OCI-LY1 (cell line): Measurements from ENCODE around the gene GNB4.
A peak's percentile ranks its signal among the peaks of the same experiment; 100 is the strongest.

ENCODE experiments used
- H2AFZ ChIP-seq: fragments of 200-600 bp; sonication (generic), shearing (Covaris generic); 2 replicates; pipeline ENCODE4 v1.6.0; 2014; ENCODE audit warnings: antibody characterized with exemption, mild to moderate bottlenecking, low read length
- H3F3A ChIP-seq: fragments of 200-600 bp; sonication (generic), shearing (Covaris generic); 2 replicates; pipeline ENCODE4 v1.6.0; 2014; ENCODE audit warnings: mild to moderate bottlenecking, antibody characterized with exemption, low read length, moderate library complexity; ENCODE audit not compliant: insufficient read depth
- H3K27ac ChIP-seq: fragments of 200-600 bp; sonication (generic); 2 replicates; pipeline ENCODE4 v1.5.1; 2014; ENCODE audit warnings: low read length, mixed run types, mild to moderate bottlenecking, low read depth; ENCODE audit not compliant: poor library complexity, severe bottlenecking
- H3K27me3 ChIP-seq: fragments of 200-600 bp; sonication (generic); 2 replicates; pipeline ENCODE4 v1.6.0; 2014; ENCODE audit warnings: antibody characterized with exemption, mild to moderate bottlenecking, low read length, moderate library complexity; ENCODE audit not compliant: insufficient read depth
- H3K36me3 ChIP-seq: fragments of 200-600 bp; sonication (generic); 2 replicates; pipeline ENCODE4 v1.6.1; 2014; ENCODE audit warnings: mild to moderate bottlenecking, antibody characterized with exemption, low read length, moderate library complexity, mixed read lengths; ENCODE audit not compliant: insufficient read depth
- H3K4me1 ChIP-seq: fragments of 200-600 bp; sonication (generic); 2 replicates; pipeline ENCODE4 v1.5.1; 2014; ENCODE audit warnings: mild to moderate bottlenecking, low read length, moderate library complexity; ENCODE audit not compliant: insufficient read depth, severe bottlenecking
- H3K4me2 ChIP-seq: fragments of 200-600 bp; sonication (generic), shearing (Covaris generic); 2 replicates; pipeline ENCODE4 v1.6.1; 2014; ENCODE audit warnings: low read length
- H3K4me3 ChIP-seq: fragments of 200-600 bp; sonication (generic); 2 replicates; pipeline ENCODE4 v1.5.1; 2014; ENCODE audit warnings: low read length, low read depth, mild to moderate bottlenecking, mixed read lengths; ENCODE audit not compliant: poor library complexity, severe bottlenecking
- H3K79me2 ChIP-seq: fragments of 200-600 bp; shearing (Covaris generic); 2 replicates; pipeline ENCODE4 v1.6.1; 2016; ENCODE audit warnings: mixed run types, low read length, mixed read lengths; ENCODE audit not compliant: insufficient read depth
- H3K9ac ChIP-seq: fragments of 200-600 bp; sonication (generic), shearing (Covaris generic); 2 replicates; pipeline ENCODE4 v1.6.1; 2014; ENCODE audit warnings: mild to moderate bottlenecking, low read length, mixed read lengths
- H3K9me2 ChIP-seq: fragments of 200-600 bp; sonication (generic), shearing (Covaris generic); 2 replicates; pipeline ENCODE4 v1.6.1; 2014; ENCODE audit warnings: low read depth, mild to moderate bottlenecking, low read length, mixed read lengths
- H3K9me3 ChIP-seq: fragments of 200-600 bp; shearing (Covaris generic); 2 replicates; pipeline ENCODE4 v1.6.1; 2014; ENCODE audit warnings: low read length, mixed read lengths
- H4K20me1 ChIP-seq: fragments of 200-600 bp; sonication (generic), shearing (Covaris generic); 2 replicates; pipeline ENCODE4 v1.6.0; 2016; ENCODE audit warnings: mild to moderate bottlenecking, low read length; ENCODE audit not compliant: insufficient read depth
- EZH2 ChIP-seq: fragments of 200-600 bp; sonication (generic), shearing (Covaris generic); IDR thresholded peaks from 2 replicates; pipeline ENCODE4 v1.8.0; 2017; ENCODE audit warnings: borderline replicate concordance, mixed run types, mild to moderate bottlenecking, antibody characterized with exemption, low read length, moderate library complexity, mixed read lengths
- TF ChIP-seq, protein P1 (sequence below): fragments of 200-600 bp; sonication (generic), shearing (Covaris generic); IDR thresholded peaks from 2 replicates; pipeline ENCODE4 v1.5.1; 2017; ENCODE audit warnings: mild to moderate bottlenecking, antibody characterized with exemption, low read length, moderate library complexity, mixed read lengths

Gene GNB4

DNA sequence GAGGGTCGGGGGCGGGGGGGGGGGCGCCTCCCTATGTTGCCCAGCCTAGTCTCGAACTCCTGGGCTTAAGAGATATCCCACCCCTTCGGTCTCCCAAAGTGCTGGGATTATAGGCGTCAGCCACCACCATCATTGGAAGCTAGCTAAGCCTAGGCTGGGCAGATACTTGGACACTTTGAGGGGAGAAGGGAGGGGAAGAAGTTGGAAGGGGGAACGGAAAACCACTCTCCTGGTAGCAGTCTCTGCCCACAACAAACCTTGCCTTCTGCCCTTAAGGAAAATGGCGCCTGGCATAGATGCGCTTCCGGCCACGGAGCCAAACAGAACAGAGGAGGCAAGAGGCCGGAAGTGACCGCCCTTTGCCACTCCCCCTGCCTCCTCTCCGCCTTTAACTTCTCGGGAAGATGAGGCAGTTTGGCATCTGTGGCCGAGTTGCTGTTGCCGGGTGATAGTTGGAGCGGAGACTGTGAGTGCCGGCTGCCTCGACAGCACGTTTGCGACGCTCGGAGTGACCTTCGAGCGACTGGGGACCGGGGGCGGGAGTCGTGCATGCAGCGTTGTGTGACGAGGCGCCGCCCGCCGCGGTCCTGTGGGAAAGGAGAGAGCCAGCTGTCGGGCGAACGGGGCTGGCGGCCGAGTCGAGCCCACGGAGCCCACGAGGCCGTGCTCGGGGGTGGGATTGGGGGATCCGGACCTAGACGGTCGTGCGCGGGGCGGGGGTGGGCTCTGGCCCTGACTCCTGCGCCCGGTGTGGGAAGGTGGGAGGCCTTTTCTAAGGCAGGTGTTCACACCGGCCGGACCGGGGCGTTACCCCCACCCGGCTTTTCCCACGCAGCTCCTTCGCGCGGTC lies 103.7 kb downstream of the GNB4 start, which contains the start of gene MFN1:
TSS of gene MFN1 (plus strand) at position 365 of the 850 bp plus-strand sequence. CDS start 1,143 bp downstream, outside the sequence.
- H3K9me3 ChIP-seq, result no peaks in the 10 kb centered on the region
- TF ChIP-seq, protein P1, sequence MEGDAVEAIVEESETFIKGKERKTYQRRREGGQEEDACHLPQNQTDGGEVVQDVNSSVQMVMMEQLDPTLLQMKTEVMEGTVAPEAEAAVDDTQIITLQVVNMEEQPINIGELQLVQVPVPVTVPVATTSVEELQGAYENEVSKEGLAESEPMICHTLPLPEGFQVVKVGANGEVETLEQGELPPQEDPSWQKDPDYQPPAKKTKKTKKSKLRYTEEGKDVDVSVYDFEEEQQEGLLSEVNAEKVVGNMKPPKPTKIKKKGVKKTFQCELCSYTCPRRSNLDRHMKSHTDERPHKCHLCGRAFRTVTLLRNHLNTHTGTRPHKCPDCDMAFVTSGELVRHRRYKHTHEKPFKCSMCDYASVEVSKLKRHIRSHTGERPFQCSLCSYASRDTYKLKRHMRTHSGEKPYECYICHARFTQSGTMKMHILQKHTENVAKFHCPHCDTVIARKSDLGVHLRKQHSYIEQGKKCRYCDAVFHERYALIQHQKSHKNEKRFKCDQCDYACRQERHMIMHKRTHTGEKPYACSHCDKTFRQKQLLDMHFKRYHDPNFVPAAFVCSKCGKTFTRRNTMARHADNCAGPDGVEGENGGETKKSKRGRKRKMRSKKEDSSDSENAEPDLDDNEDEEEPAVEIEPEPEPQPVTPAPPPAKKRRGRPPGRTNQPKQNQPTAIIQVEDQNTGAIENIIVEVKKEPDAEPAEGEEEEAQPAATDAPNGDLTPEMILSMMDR, result no peak
- no peak for TF ChIP-seq EZH2
- H3K4me1 ChIP-seq, result peaks cover 15% of the 10 kb centered on the region
- peak within 1 kb of the TSS; percentile 18 for H3K27ac ChIP-seq
- peak within 1 kb of the TSS; percentile 92 for H2AFZ ChIP-seq
- peak within 1 kb of the TSS; percentile 84 for H3K4me2 ChIP-seq
- H3K79me2 ChIP-seq, result peaks cover 17% of the 10 kb centered on the region
- no peaks in the 10 kb centered on the region for H3K27me3 ChIP-seq
- no peaks in the 10 kb centered on the region for H3F3A ChIP-seq
- peak within 1 kb of the TSS; percentile 61 for H3K9ac ChIP-seq
- H4K20me1 ChIP-seq, result no peaks in the 10 kb centered on the region
- H3K9me2 ChIP-seq, result no peaks in the 10 kb centered on the region
- H3K4me3 ChIP-seq, result peak within 1 kb of the TSS; percentile 67
- H3K36me3 ChIP-seq, result peaks cover 30% of the 10 kb centered on the region
